Calu3 (cell line): ENCODE data around the gene KCNMB2. TPM values are rescaled to one million over a fixed set of nuclear protein-coding genes. Genes with fewer than 3 reads are reported as not detected.

Source experiments
- BruUV-seq: library from RNA; stranded (reverse); fragments of 400-500 nt; replicated peaks from 2 replicates; lab custom pipeline; 2021; lab: Mats Ljungman, UMichigan
- CTCF ChIA-PET: fragments of 300-600 bp; sonication (Branson Sonifier 250); formaldehyde crosslinking; loops from one replicate; lab custom pipeline; 2022; ENCODE audit warnings: antibody characterized with exemption; lab: Charles Lee
- DNase-seq: peaks from one replicate; pipeline ENCODE4 v3.0.0; 2022
- H3K27ac Mint-ChIP-seq: one replicate; pipeline ENCODE4 v1.8.0; 2022; ENCODE audit warnings: mixed read lengths; ENCODE audit not compliant: unreplicated experiment
- H3K27me3 Mint-ChIP-seq: one replicate; pipeline ENCODE4 v1.8.0; 2022; ENCODE audit warnings: mixed read lengths; ENCODE audit not compliant: unreplicated experiment
- H3K36me3 Mint-ChIP-seq: one replicate; pipeline ENCODE4 v1.8.0; 2022; ENCODE audit warnings: mild to moderate bottlenecking, moderate library complexity, mixed read lengths; ENCODE audit not compliant: insufficient read depth, unreplicated experiment
- H3K4me1 Mint-ChIP-seq: one replicate; pipeline ENCODE4 v1.8.0; 2022; ENCODE audit warnings: mild to moderate bottlenecking, low read depth, mixed read lengths; ENCODE audit not compliant: unreplicated experiment
- H3K4me3 Mint-ChIP-seq: one replicate; pipeline ENCODE4 v1.8.0; 2022; ENCODE audit warnings: mild to moderate bottlenecking, low read depth, moderate library complexity, mixed read lengths; ENCODE audit not compliant: unreplicated experiment
- H3K9me3 Mint-ChIP-seq: one replicate; pipeline ENCODE4 v1.8.0; 2022; ENCODE audit warnings: low read depth, mixed read lengths; ENCODE audit not compliant: unreplicated experiment
- CTCF ChIP-seq: fragments of 200-600 bp; IDR thresholded peaks from one replicate; pipeline ENCODE4 v1.8.0; 2022; ENCODE audit warnings: antibody characterized with exemption; ENCODE audit not compliant: unreplicated experiment
- intact Hi-C: fragments of 100-400 bp; cut with micrococcal nuclease; formaldehyde crosslinking; loops from one replicate; pipeline ENCODE4 v1.10.0; 2022; ENCODE audit not compliant: unreplicated experiment
- total RNA-seq: library from RNA; stranded (reverse); gene quantifications from 2 replicates; pipeline ENCODE4 v1.2.3, GENCODE V29; 2022

KCNMB2 gene
- total RNA-seq, 1 experiment from 2014 or later, result not detected

GRCh38 chr3:178526291-178526690 is 9.9 kb upstream of the KCNMB2 start:
- BruUV-seq, result no TSS peak
- no peak for TF ChIP-seq CTCF
- H3K9me3 Mint-ChIP-seq, result peaks cover 6% of the 10 kb centered on the region
- no peak overlapping the region for H3K4me3 Mint-ChIP-seq
- no peak overlapping the region for H3K27ac Mint-ChIP-seq
- CTCF ChIA-PET, result interaction anchor here (0.5 to 0.6 kb wide), 2 partner anchors 83 to 453 kb away, joined by 3 read pairs; no protein-coding TSS in a partner anchor
- no peaks in the 10 kb centered on the region for H3K27me3 Mint-ChIP-seq
- intact Hi-C loops, result no loop called here
- no peaks in the 10 kb centered on the region for H3K36me3 Mint-ChIP-seq
- no peak for DNase-seq
- no peaks in the 10 kb centered on the region for H3K4me1 Mint-ChIP-seq

GRCh38 chr3:178527981-178528380 is 8.3 kb upstream of the KCNMB2 start:
- Mint-ChIP-seq H3K27me3 (no peaks in the 10 kb centered on the region), H3K4me1 (no peaks in the 10 kb centered on the region), H3K27ac (no peak overlapping the region), H3K9me3 (peaks cover 3% of the 10 kb centered on the region), H3K4me3 (no peak overlapping the region), H3K36me3 (no peaks in the 10 kb centered on the region)
- intact Hi-C loops, result no loop called here
- no peak for DNase-seq
- BruUV-seq, result no TSS peak
- TF ChIP-seq CTCF, result no peak
- CTCF ChIA-PET, result no interaction called here

DNA sequence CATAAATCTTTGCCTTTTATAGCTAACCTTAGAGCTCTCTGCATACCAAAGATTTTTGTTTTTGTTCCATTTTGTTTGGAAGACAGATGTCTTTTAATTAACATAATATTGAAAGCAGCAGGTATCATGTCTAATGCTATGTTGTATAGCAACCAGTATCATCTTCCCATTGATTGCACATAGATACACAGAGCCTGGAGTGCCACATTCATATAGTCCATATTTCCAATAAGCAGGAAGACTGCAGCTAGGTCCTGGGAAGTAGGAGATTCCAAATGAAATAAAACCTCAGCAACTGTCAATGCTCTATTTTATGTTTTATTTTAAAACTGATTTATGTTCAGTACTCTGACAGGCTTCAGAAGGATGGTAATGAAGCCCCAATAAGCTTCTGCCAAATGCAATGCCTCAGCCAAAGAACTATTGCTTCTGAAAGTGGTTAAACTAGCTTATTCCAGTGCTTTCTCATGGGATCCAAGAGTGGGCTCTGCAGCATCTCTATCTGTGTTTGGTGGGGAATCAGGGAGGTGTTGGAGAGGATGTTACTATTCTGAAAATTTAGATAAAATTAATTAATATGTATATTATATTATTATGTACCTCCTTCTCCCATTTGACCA is 6.5 kb upstream of the KCNMB2 start:
- no peaks in the 10 kb centered on the region for H3K4me1 Mint-ChIP-seq
- DNase-seq, result no peak
- no peaks in the 10 kb centered on the region for H3K27me3 Mint-ChIP-seq
- H3K9me3 Mint-ChIP-seq, result peaks cover 2% of the 10 kb centered on the region
- H3K4me3 Mint-ChIP-seq, result no peak overlapping the region
- TF ChIP-seq CTCF, result no peak
- no peaks in the 10 kb centered on the region for H3K36me3 Mint-ChIP-seq
- no TSS peak for BruUV-seq
- intact Hi-C loops, result no loop called here
- CTCF ChIA-PET, result no interaction called here
- no peak overlapping the region for H3K27ac Mint-ChIP-seq

- Mint-ChIP-seq H3K4me3 (no peak overlapping the region), H3K27me3 (no peaks in the 10 kb centered on the region), H3K9me3 (no peaks in the 10 kb centered on the region), H3K27ac (no peak overlapping the region), H3K36me3 (no peaks in the 10 kb centered on the region), H3K4me1 (no peaks in the 10 kb centered on the region)
- no TSS peak for BruUV-seq
- CTCF ChIA-PET, result no interaction called here
- intact Hi-C loops, result no loop called here
- TF ChIP-seq CTCF, result no peak
- DNase-seq, result no peak
Observed at GRCh38 chr3:178532476-178532875, 3.8 kb upstream of the KCNMB2 start.
